Ovary (tissue), 9 donors: ENCODE data around the gene GRIK1. TPM values are rescaled to one million over a fixed set of nuclear protein-coding genes. Genes with fewer than 3 reads are reported as not detected.

Experiments
- DNase-seq, 5 donors: peaks; one replicate each; pipeline ENCODE4 v3.0.0-alpha.2; 2019 to 2020
- H3K27ac ChIP-seq, 2 donors: fragments of 200-600 bp; one replicate each; pipeline versions ENCODE4 v1.5.1 to v1.8.0; 2019 to 2022
- H3K27me3 ChIP-seq: fragments of 200-600 bp; one replicate; pipeline ENCODE4 v1.8.0; 2022
- H3K36me3 ChIP-seq: fragments of 200-600 bp; sonication (generic); one replicate; pipeline ENCODE4 v1.5.1; 2019
- H3K4me1 ChIP-seq: one replicate; pipeline ENCODE4 v1.8.1; 2013; ENCODE audit warnings: mild to moderate bottlenecking, moderate library complexity; ENCODE audit not compliant: insufficient read depth
- H3K4me3 ChIP-seq: fragments of 200-600 bp; sonication (generic); one replicate; pipeline ENCODE4 v1.5.1; 2017
- H3K9me3 ChIP-seq, 2 donors: fragments of 200-600 bp in 1 of 2; sonication (generic) in 1 of 2; one replicate each; pipeline versions ENCODE4 v1.5.1 to v1.8.1; 2013 to 2019; ENCODE audit warnings: mild to moderate bottlenecking in 1 of 2, moderate library complexity in 1 of 2
- CTCF ChIP-seq, 3 donors: fragments of 450-650 bp in 2 of 3; fragments of 200-600 bp in 1 of 3; IDR thresholded peaks; one replicate each; pipeline versions ENCODE4 v1.5.1 to v1.8.0; 2016 to 2022; ENCODE audit warnings: antibody characterized with exemption in 3 of 3, mild to moderate bottlenecking in 1 of 3
- EP300 ChIP-seq: sonication (generic); formaldehyde crosslinking; IDR thresholded peaks from one replicate; pipeline ENCODE4 v1.6.1; 2017; ENCODE audit warnings: antibody characterized with exemption
- POLR2A ChIP-seq: fragments of 450-650 bp; IDR thresholded peaks from one replicate; pipeline ENCODE4 v1.6.1; 2017; ENCODE audit warnings: antibody characterized with exemption, mild to moderate bottlenecking, moderate library complexity
- WGBS, 3 donors: extraction: QIAGEN DNeasy Blood & Tissue Kit in 1 of 3; methylation state at CpG; one replicate each; pipeline versions ENCODE4 v1.1.5 to v1.1.7; 2013 to 2017; 5-methylcytosine and 5-hydroxymethylcytosine counted together
- intact Hi-C, 4 donors: fragments of 100-400 bp; cut with DNase I; formaldehyde crosslinking; loops; one replicate each; pipeline versions ENCODE4 v1.11.0 to v1.15.1; 2022 to 2023
- polyA plus RNA-seq, 2 donors: library from polyadenylated mRNA; stranded (reverse); fragments of 200-250 nt in 1 of 2; fragments of 350-450 nt in 1 of 2; fragmentation: Illumina TruSeq in 1 of 2; extraction: RNeasy Lipid Tissue Mini Kit (QIAGEN cat#74804) in 1 of 2; gene quantifications; one replicate each; pipeline ENCODE4 v1.2.3, GENCODE V29; 2013 to 2014
- total RNA-seq, 7 donors: library from RNA; depleted of rRNA in 2 of 7; stranded (reverse); fragments of >200 nt in 2 of 7; fragmentation: NEBNext Ultra II Directional in 3 of 7; extraction: Animal tissue kit (Norgen Biotek cat#: 25700) in 3 of 7; gene quantifications; one replicate each; pipeline versions ENCODE4 v1.1.0 to v1.2.4, GENCODE V29; 2016 to 2023
- donor health status: DM: no; HTN: no; CAD: no; lungs with moderate emphysema.
- donor health status: DM: no; HTN: no; CAD: no.
- donor health status: Bipolar disorder and iron deficiency.
- donor health status: DM: yes; HTN: yes; CAD: no.
- donor health status: DM: no; HTN: no; CAD: no.
- donor health status: DM: yes; HTN: yes; CAD: no.

GRIK1 gene
- total and polyA plus RNA-seq, 9 donors: 0.15 to 1.3 (median 0.34) TPM; not detected in 4

- H3K9me3 ChIP-seq: no peaks in the 10 kb centered on the region
- no peak overlapping the region for H3K27ac ChIP-seq
- DNase-seq: no peak
- no peaks in the 10 kb centered on the region for H3K27me3 ChIP-seq
- H3K4me1 ChIP-seq: no peaks in the 10 kb centered on the region
- no peak overlapping the region for H3K4me3 ChIP-seq
- TF ChIP-seq CTCF (IDR thresholded peaks at IDR 0.05) (no peak), POLR2A (no peak), EP300 (no peak)
- H3K36me3 ChIP-seq: no peaks in the 10 kb centered on the region
- intact Hi-C loops: no loop called here
Measured at GRCh38 chr21:29822064-29822463, 117.7 kb downstream of the GRIK1 start.

- no peaks in the 10 kb centered on the region for H3K9me3 ChIP-seq
- TF ChIP-seq CTCF (IDR thresholded peaks at IDR 0.05) (no peak), EP300 (no peak), POLR2A (no peak)
- H3K36me3 ChIP-seq: no peaks in the 10 kb centered on the region
- no peaks in the 10 kb centered on the region for H3K4me1 ChIP-seq
- 92 to 98% (median 96%) methylated on average over 1 of the region's 1 CpG for WGBS, 3 donors
- H3K27ac ChIP-seq: no peak overlapping the region
- intact Hi-C loops: no loop called here
- no peaks in the 10 kb centered on the region for H3K27me3 ChIP-seq
- no peak for DNase-seq
- H3K4me3 ChIP-seq: no peak overlapping the region
Measured at GRCh38 chr21:29821230-29821629, 118.6 kb downstream of the GRIK1 start.

GRCh38 chr21:29819675-29820326, 120.0 kb downstream of the GRIK1 start:
- H3K27ac ChIP-seq: no peak overlapping the region
- no peak overlapping the region for H3K4me3 ChIP-seq
- TF ChIP-seq EP300 (no peak), POLR2A (no peak), CTCF (IDR thresholded peaks at IDR 0.05) (no peak)
- no peaks in the 10 kb centered on the region for H3K4me1 ChIP-seq
- WGBS, 3 donors: 54 to 57% (median 55%) methylated on average over 5 of the region's 5 CpGs
- no peaks in the 10 kb centered on the region for H3K27me3 ChIP-seq
- DNase-seq: no peak
- intact Hi-C loops: no loop called here
- H3K36me3 ChIP-seq: no peaks in the 10 kb centered on the region
- H3K9me3 ChIP-seq: no peaks in the 10 kb centered on the region

GRCh38 chr21:29818383-29818921, 121.3 kb downstream of the GRIK1 start:
- no peaks in the 10 kb centered on the region for H3K9me3 ChIP-seq
- H3K27ac ChIP-seq: no peak overlapping the region
- no peaks in the 10 kb centered on the region for H3K27me3 ChIP-seq
- 72 to 83% (median 73%) methylated on average over 2 of the region's 2 CpGs for WGBS, 3 donors
- intact Hi-C loops: no loop called here
- DNase-seq: no peak
- no peak overlapping the region for H3K4me3 ChIP-seq
- no peaks in the 10 kb centered on the region for H3K36me3 ChIP-seq
- H3K4me1 ChIP-seq: no peaks in the 10 kb centered on the region
- TF ChIP-seq POLR2A (no peak), EP300 (no peak), CTCF (IDR thresholded peaks at IDR 0.05) (no peak)
